Stimulated activated CD8-positive, alpha-beta memory T cell treated with anti-CD3 and anti-CD28 coated beads, Interleukin-15, amount 100 ng/mL, for 4 hours (primary cell): ENCODE data around the gene FEV.

Experiments used
- DNase-seq, 2 donors: peaks; one replicate each; pipeline ENCODE4 v3.0.0-alpha.2; 2020; ENCODE audit warnings: low read depth in 2 of 2

The FEV gene

DNA sequence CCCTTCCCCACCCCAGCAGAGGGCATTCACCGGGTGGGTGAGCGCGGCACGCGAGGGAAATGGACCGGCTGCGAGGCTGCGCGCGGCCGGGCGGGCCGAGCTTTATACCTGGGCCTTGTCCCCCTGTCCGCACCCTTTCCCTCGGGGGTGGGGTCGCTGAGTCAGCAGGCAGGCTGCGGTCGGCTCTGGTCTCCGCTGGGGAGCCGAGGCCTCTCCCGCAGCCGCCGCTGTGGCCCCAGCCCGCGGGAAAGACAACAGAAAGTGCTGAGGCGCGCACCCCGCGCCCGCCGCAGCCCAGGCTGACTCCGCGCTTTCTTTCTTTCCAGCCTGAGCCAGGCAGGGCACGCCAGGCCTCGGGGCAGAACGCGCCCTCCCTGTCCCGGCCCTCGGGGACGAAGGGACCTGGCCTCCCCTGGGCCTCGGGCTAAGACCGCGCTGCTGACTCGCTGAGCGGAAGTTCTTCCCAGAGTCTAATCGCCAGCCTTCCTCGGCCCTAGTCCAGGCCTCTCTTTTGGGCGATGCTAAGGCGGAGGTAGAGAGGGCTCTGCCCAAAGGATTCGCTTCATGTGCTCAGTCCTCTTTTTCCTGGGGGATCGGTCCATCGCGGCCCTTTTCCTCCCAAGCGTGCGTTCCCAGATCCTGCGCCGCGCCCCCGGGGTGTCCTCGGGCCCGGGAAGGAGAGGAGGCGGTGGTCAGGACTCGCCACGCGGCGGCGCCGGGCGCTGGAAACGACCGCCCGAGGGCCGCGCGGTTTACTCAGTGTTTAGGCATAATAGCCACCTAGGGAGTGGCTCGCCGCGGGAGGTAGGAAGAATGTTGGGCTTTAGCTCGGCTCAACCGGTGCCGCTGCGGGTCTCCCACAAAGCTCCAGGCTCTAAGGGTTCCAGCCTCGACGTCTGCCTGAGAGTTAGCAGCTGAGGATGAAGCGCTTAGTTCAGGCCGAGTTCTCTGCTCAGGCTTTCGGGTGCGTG is 8.6 kb upstream of the FEV start, which contains the start of gene CRYBA2:
CRYBA2 (minus strand) TSS at position 78 of the 971 bp plus-strand sequence. CDS start 246 bp downstream, outside the sequence.
- DNase-seq, result no peak

DNA sequence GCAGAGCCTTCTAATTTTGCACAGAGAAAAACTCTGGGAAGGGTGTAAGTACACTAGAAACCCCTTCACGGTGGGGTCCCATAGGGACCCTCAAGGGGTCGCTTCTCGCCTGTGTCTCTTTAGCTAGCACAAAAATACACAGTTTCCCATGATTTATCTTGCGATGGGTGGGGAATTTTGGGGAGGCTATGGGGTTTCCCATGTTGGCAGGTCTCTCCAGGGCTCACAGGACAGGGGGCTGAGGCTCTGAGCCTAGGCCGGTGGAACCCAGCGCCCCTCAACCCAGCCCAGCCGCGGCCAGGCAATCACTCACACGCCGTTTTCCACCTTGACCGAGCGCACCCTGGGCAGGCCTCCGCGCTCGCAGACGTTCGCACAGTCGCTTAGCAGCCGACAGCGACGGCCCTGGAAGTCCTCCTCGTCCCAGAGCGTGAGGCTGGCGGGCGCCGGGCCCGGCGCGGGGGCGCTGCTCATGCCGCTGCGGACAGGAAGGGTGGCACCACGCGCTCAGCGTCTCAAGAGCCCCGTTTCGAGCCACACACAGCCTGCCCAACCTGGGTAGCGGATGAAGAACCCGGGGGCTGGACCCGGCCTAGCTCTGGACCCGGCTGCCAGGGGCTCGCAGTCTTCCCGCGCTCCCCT is 7.8 kb upstream of the FEV start:
- DNase-seq, result no peak

DNA sequence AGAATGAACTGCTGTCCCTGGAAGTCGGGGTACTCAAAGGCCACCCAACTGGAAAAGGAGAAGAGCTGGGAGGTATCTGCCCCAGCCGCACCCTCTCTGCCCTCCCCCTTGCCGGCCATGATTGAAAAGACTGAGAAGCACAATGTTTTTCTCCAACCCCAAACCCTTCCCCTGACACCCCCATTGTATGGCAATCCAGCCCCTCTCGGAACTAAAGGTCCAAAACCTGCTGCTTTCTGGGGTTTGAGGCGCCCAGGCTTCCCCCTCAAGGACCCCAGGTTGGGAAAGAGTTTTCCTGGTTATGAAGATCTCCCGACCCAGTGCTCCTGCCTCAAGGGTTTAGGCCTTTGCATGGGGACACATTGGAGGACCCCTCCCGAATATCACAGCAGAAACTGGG is 7.2 kb upstream of the FEV start:
- no peak for DNase-seq

DNA sequence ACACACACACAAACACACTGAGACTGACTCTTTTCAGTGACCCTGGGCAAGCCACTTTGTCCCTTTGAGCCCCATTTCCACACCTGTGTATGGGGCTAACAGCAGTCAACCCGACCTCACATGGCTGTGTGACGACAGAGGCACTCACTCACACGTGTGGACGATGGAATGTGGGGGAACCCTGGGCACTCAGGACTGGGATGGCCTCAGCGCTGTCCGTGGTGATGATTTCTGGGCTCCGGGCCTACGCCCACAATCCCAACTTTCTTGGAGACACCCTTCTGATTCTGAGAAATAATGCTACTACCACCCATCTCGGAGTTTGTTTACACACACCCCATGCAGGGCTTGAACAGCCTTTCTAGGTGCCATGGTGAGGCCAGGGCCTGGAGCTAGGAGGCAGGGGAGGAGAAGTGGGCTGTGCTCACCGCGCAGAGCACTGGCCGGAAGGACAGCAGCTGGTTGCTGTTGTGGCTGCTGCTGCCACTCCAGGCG is 6.7 kb upstream of the FEV start:
- DNase-seq, result no peak

DNA sequence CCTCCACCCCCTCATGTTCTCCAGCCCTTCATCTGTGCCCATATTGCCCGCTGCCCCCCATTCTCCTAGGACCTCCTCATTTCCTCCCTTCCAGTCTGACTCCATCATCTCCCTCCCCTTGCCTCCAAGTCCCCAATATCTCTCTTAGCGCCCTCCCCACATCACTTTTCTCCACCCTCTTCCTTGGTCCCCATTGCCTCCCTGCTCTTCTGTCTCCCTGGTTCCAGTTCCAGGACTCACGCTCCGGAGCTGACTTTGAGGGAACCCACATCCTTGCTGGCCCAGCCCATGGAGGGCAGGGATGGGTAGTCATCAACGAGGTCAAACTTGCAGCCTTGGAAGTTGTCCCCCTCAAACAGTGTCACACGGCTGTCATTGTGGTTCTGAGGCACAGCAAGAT is 5.6 kb upstream of the FEV start:
- no peak for DNase-seq

GRCh38 chr2:218990052-218990451 is 5.1 kb upstream of the FEV start:
- DNase-seq, result no peak

GRCh38 chr2:218988650-218989049 is 3.7 kb upstream of the FEV start:
- DNase-seq, result no peak

GRCh38 chr2:218988164-218988563 is 3.2 kb upstream of the FEV start:
- DNase-seq, result no peak

DNA sequence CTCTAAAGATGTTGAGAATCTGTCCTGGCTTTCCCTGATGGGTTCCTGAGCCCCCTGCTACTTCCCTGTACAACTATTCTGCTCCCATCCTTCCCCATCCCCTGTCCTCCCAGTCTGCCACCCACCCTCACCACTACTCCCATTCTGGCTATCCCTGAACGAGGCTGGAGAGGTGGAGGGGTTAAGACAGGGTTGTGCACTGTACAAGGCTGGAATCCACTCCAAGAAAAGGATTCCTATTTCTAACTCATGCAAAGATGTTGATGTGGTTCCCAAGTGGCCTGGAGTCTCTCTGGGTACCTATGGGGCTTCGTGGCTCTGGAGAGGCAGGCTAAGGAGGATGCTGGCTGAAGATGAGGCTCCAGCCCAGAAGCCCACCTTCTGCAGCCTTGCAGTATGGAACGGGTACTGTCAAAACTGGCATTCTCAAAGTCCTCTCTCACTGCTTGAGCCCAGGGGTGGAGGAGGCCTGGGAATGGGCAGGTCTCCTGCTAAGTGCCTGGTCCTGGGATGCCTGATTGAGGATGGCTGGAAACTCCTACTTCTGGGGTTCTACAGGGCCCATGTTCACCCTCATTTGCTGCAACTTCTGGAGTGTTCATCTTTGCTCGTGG is 1.3 kb upstream of the FEV start:
- no peak for DNase-seq

DNA sequence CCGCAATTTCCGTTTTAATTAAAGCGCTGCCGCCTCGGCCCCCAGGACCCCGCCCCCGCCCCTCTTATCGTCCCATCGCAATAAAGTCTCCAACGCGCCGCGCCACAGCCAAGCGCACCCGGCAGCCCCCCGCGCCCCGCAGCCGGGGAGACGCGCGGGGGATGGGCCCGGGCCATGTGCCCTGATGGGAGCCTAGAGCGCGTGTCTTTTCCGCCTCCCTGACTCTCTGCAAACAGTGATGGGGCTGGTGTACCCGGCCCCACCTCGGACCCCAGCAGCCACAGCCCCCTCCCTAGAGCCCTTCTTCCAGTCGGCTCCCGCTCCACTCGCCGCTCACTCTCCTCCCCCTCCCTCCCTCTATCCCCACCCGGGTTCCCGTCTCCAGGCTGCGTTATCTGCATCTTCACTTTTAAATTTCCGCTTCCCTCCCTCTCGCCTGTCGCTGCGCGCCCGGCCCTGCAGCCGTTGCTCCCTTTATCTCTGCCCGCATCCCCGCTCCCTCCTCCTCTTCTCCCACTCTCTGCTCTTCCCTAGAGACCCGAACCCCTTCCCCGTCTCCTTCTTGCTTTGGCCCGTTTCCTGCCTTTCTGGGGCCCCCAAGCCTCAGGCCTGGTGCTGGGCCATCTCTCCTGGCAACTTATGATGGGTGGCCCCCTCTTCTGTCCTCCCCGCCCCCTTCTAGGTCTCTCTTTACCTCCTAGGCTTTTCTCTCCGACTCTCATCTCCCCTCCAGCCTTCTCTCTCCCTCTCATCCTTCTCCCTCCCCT is 524 bp upstream of the FEV start:
- no peak for DNase-seq

DNA sequence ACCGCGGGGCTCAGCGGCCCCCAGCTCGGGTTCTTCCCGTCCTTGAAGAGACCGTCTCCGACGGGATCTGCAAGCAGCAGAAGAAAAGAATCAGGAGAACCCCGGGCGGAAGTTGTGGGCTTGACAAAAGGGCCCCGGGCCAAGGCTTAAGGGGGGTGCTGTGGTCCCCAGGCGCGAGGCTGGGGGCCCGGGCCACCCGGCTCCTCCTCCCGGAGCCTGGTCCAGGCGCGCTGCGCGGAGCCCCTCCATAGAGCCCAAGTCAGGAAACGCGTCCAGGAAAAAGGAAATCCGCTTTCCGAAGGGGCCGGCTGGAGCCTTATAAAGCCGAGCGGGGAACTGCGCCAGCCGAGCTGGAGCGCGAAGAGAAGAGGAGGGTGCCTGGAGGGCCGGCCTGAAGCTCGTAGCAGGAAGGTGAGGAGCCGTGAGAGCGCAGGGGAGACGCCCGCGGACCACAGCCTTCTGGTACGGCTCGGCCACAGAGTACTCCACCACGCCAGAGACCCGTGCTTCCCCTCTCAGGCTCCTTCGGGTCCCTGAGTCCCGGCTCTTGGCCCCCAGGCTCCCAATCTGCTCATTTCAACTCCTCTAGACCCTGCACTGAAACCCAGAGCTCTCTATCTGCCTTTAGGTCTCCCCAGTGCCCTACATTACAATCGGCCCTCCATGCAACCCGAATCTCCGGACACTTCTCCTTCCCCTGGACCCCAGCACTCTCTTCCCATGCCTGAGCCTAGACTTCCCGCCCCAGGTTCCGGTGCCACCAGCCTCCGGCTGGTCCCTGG is 554 bp downstream of the FEV start:
- no peak for DNase-seq

DNA sequence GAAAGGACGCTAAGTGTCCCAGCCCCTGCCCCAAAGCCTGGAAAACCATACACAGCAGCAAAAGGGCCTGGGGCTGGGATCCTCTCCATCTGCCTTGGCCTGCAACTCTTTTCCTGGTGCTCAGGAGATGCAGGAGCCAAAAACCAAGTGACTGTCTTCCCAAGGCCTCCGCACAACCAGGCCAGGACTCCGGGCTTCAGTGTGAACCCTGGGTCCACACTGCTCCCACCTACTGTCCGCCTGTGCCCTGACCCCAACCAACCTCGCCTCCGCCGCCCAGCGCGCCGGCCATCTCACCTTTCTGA is 1.1 kb downstream of the FEV start:
- DNase-seq, result no peak

- no peak for DNase-seq
Observed at GRCh38 chr2:218983263-218983933, 1.6 kb downstream of the FEV start.

DNA sequence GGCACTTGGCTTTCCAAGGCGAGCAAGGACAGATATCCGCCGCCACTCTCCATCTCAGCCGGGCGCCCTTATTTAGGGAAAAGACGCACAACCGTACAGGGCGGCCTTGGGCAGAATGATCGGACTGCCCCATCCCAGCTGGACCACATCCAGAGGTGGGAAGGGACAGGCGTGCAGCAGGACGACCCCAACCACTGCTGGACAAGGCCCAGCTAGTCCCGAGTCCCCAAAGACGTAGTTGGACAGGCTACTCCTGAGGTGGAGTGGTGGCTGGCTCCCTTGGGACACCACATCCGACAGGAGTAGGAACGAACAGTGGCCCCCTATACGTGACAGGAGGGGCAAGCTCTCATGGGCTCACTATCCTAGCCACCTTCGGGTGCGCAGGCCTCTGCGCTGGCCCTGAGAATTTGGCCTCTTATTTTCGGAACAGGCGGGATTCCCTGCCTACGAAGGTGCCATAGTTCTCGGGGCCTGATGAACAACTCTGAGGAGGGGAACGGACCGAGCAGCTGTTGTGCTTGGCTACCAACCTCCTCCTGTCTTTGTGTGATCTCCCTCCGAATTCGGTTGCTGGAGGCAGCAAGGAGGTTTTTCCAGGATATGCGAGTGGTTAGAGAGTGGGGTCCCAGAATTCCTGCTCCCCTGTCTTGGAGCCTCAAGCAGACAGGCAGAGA is 2.3 kb downstream of the FEV start:
- DNase-seq, result no peak

GRCh38 chr2:218981881-218982585 is 3.0 kb downstream of the FEV start:
- no peak for DNase-seq

DNA sequence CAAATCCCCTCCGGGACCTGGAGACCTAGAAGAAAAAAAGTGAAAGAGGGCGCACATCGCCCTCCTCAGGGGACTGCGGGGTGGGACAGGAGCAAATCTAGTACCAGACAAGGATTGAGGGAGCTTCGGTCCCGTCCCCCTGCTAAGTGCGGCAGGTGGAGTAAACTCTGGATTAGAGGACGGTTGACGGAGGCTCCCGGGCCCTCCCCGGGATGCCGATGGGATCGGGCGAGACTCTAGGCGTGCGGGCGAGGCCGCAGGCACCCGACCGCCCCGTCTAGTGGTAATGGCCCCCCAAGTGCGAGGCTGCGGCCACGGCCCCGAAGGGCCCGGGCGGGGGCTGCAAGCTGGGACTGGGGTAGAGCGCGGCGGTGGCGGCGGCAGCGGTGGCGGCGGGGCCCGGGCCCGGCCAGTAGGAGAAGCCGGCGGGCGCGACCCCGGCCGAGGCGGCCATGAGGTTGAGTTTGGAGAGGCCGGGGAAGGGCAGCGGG is 3.5 kb downstream of the FEV start:
- no peak for DNase-seq

- DNase-seq, result no peak
Observed at GRCh38 chr2:218980735-218981389, 4.1 kb downstream of the FEV start.
